OCI-LY3 (cell line): ENCODE data around the gene MAGI1.

ENCODE experiments used
- CTCF ChIP-seq: fragments of 200-600, 300-600 bp; sonication (generic); IDR thresholded peaks from 2 replicates; pipeline ENCODE4 v1.5.1; 2014; ENCODE audit warnings: antibody characterized with exemption, low read length, low read depth
- EZH2phosphoT487 ChIP-seq: fragments of 200-600 bp; shearing (Covaris generic); IDR thresholded peaks from 2 replicates; pipeline ENCODE4 v1.6.1; 2018; ENCODE audit warnings: antibody characterized with exemption, mixed run types, low read depth

GRCh38 chr3:65676580-65676979, 362.1 kb downstream of the MAGI1 start:
- no peak for TF ChIP-seq CTCF
- TF ChIP-seq EZH2phosphoT487, result no peak
